Measurements from ENCODE around the gene GALNT16. TPM values are rescaled to one million over a fixed set of nuclear protein-coding genes. Genes with fewer than 3 reads are reported as not detected.

Gene GALNT16
- total RNA-seq, 1 experiment from 2014 or later: 0.33 TPM

GRCh38 chr14:69280746-69281291 lies 20.9 kb downstream of the GALNT16 start:
- no TSS peak for BruUV-seq (replicated peaks)
- H3K4me2 ChIP-seq (ENCODE audit: low read length): no peak overlapping the region
- no peaks in the 10 kb centered on the region for H3K79me2 ChIP-seq (ENCODE audit: low read length)
- no peak overlapping the region for H3K4me3 ChIP-seq (ENCODE audit: low read length)
- H4K20me1 ChIP-seq (ENCODE audit: low read length): no peaks in the 10 kb centered on the region
- no peak overlapping the region for H3K27ac ChIP-seq (ENCODE audit: low read length)
- no peak overlapping the region for H3K9ac ChIP-seq (ENCODE audit: low read length)
- no peaks in the 10 kb centered on the region for H3K9me2 ChIP-seq (replicated peaks; ENCODE audit: low read length)
- ATAC-seq: no peak
- CTCF ChIA-PET: interaction anchor here (0.5 kb wide), 1 partner anchor 38 kb away, joined by 4 read pairs; no protein-coding TSS in a partner anchor
- H3K36me3 ChIP-seq (ENCODE audit: low read depth, low read length): no peaks in the 10 kb centered on the region
- H3K4me1 ChIP-seq (ENCODE audit: insufficient read depth, low read length): no peaks in the 10 kb centered on the region
- no peak for TF ChIP-seq EZH2phosphoT487 (IDR thresholded peaks at IDR 0.05; ENCODE audit: borderline replicate concordance, low read length)
- TF ChIP-seq, protein P1, sequence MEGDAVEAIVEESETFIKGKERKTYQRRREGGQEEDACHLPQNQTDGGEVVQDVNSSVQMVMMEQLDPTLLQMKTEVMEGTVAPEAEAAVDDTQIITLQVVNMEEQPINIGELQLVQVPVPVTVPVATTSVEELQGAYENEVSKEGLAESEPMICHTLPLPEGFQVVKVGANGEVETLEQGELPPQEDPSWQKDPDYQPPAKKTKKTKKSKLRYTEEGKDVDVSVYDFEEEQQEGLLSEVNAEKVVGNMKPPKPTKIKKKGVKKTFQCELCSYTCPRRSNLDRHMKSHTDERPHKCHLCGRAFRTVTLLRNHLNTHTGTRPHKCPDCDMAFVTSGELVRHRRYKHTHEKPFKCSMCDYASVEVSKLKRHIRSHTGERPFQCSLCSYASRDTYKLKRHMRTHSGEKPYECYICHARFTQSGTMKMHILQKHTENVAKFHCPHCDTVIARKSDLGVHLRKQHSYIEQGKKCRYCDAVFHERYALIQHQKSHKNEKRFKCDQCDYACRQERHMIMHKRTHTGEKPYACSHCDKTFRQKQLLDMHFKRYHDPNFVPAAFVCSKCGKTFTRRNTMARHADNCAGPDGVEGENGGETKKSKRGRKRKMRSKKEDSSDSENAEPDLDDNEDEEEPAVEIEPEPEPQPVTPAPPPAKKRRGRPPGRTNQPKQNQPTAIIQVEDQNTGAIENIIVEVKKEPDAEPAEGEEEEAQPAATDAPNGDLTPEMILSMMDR (conservative IDR thresholded peaks at IDR 0.05; ENCODE audit: low read depth, low read length): no peak
- no peak for TF ChIP-seq EZH2 (IDR thresholded peaks at IDR 0.05; ENCODE audit: low read length, unreplicated experiment)
- H3F3A ChIP-seq (ENCODE audit: low read length, unreplicated experiment): no peaks in the 10 kb centered on the region
- intact Hi-C loops (cut with micrococcal nuclease): no loop called here
- POLR2A ChIA-PET (ENCODE audit: unreplicated experiment): interaction anchor here (0.6 kb wide), 1 partner anchor 1563 kb away, joined by 4 read pairs; no protein-coding TSS in a partner anchor
- H2AFZ ChIP-seq (ENCODE audit: low read length): no peak overlapping the region
- no peaks in the 10 kb centered on the region for H3K27me3 ChIP-seq (ENCODE audit: low read length)
- no peaks in the 10 kb centered on the region for H3K9me3 ChIP-seq (ENCODE audit: low read length)
- DNase-seq: no peak

- Histone ChIP-seq H3K4me1 (ENCODE audit: insufficient read depth, low read length) (no peaks in the 10 kb centered on the region), H2AFZ (ENCODE audit: low read length) (no peak overlapping the region), H3K4me2 (ENCODE audit: low read length) (no peak overlapping the region), H3F3A (ENCODE audit: low read length, unreplicated experiment) (no peaks in the 10 kb centered on the region), H3K9me3 (ENCODE audit: low read length) (no peaks in the 10 kb centered on the region), H3K4me3 (ENCODE audit: low read length) (no peak overlapping the region), H3K9ac (ENCODE audit: low read length) (no peak overlapping the region), H3K79me2 (ENCODE audit: low read length) (no peaks in the 10 kb centered on the region), H3K9me2 (replicated peaks; ENCODE audit: low read length) (no peaks in the 10 kb centered on the region), H3K27ac (ENCODE audit: low read length) (no peak overlapping the region), H3K36me3 (ENCODE audit: low read depth, low read length) (no peaks in the 10 kb centered on the region), H3K27me3 (ENCODE audit: low read length) (no peaks in the 10 kb centered on the region), H4K20me1 (ENCODE audit: low read length) (no peaks in the 10 kb centered on the region)
- TF ChIP-seq EZH2 (IDR thresholded peaks at IDR 0.05; ENCODE audit: low read length, unreplicated experiment) (no peak), EZH2phosphoT487 (IDR thresholded peaks at IDR 0.05; ENCODE audit: borderline replicate concordance, low read length) (no peak)
- TF ChIP-seq, protein P1 (conservative IDR thresholded peaks at IDR 0.05; ENCODE audit: low read depth, low read length): no peak
- no peak for ATAC-seq
- CTCF ChIA-PET: no interaction called here
- POLR2A ChIA-PET (ENCODE audit: unreplicated experiment): no interaction called here
- intact Hi-C loops (cut with micrococcal nuclease): no loop called here
- no peak for DNase-seq
- no TSS peak for BruUV-seq (replicated peaks)
These were observed 21.7 kb downstream of the GALNT16 start for GRCh38 chr14:69281450-69282169.

GRCh38 chr14:69282448-69282847 lies 22.5 kb downstream of the GALNT16 start:
- Histone ChIP-seq H4K20me1 (ENCODE audit: low read length) (no peaks in the 10 kb centered on the region), H3K9ac (ENCODE audit: low read length) (no peak overlapping the region), H3K9me2 (replicated peaks; ENCODE audit: low read length) (no peaks in the 10 kb centered on the region), H3F3A (ENCODE audit: low read length, unreplicated experiment) (no peaks in the 10 kb centered on the region), H3K27ac (ENCODE audit: low read length) (no peak overlapping the region), H3K27me3 (ENCODE audit: low read length) (no peaks in the 10 kb centered on the region), H3K79me2 (ENCODE audit: low read length) (no peaks in the 10 kb centered on the region), H3K36me3 (ENCODE audit: low read depth, low read length) (no peaks in the 10 kb centered on the region), H3K4me1 (ENCODE audit: insufficient read depth, low read length) (no peaks in the 10 kb centered on the region), H3K9me3 (ENCODE audit: low read length) (no peaks in the 10 kb centered on the region), H2AFZ (ENCODE audit: low read length) (no peak overlapping the region), H3K4me3 (ENCODE audit: low read length) (no peak overlapping the region), H3K4me2 (ENCODE audit: low read length) (no peak overlapping the region)
- DNase-seq: no peak
- no peak for ATAC-seq
- intact Hi-C loops (cut with micrococcal nuclease): no loop called here
- TF ChIP-seq EZH2phosphoT487 (IDR thresholded peaks at IDR 0.05; ENCODE audit: borderline replicate concordance, low read length) (no peak), EZH2 (IDR thresholded peaks at IDR 0.05; ENCODE audit: low read length, unreplicated experiment) (no peak)
- TF ChIP-seq, protein P1 (conservative IDR thresholded peaks at IDR 0.05; ENCODE audit: low read depth, low read length): no peak
- POLR2A ChIA-PET (ENCODE audit: unreplicated experiment): no interaction called here
- no TSS peak for BruUV-seq (replicated peaks)
- CTCF ChIA-PET: no interaction called here

Measured in PC-3 (cell line).